ENCODE results near the gene SH3D19. TPM values are rescaled to one million over a fixed set of nuclear protein-coding genes. Genes with fewer than 3 reads are reported as not detected.

Gene SH3D19
- total RNA-seq, 4 donors from 2014 or later, result 35.6 to 73.1 (median 50.5) TPM

DNA sequence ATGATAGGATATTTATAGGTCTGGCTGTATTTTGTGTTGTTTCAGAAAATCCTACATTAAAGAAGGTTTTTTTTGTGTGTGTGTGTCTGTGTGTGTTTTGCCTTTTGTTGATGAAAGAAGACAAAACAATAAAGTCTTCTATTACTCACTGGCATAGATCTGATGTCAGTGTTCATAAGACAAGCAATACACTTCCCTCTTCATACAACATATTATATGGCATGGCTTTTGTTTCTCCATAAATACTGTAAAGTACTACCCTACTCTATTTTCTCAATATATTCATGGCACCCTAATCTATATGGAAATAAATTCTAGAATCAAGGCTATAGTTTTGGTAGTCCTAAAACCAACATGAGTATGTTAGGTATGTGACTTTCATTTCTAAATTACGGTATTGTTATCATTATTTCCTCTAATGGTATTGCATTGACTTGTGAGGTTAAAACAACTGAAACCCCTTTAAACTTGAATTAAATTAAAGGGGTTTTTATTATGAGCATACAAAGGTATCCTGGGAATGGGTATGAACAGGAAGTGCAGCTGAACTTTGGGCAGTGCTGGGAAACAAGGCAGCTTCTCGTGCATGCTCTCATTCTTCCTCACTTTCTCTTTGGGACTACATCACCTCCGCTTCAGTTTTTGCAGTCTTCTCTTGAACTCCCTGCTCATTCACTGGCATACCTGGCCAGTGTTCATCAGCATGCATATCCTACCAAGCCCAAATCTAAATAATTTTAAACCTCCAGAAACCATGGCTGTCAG lies 119.0 kb downstream of the SH3D19 start:
- H3K36me3 ChIP-seq, result no peaks in the 10 kb centered on the region
- H3K27ac ChIP-seq, result peak overlapping the region in 2 of 4 donors; percentile 12 to 16
- no peak overlapping the region for H3K4me3 ChIP-seq
- in situ Hi-C loops (cut with MboI; ENCODE audit: low sequenced_read_pairs in 4 of 4), result no loop called here
- intact Hi-C loops (cut with DNase I; ENCODE audit: low total_unique reads), result no loop called here
- no peak for ATAC-seq
- no peaks in the 10 kb centered on the region for H3K27me3 ChIP-seq
- peaks cover 9 to 27% of the 10 kb centered on the region in 2 donors for H3K4me1 ChIP-seq
- no peaks in the 10 kb centered on the region for H3K9me3 ChIP-seq
- DNase-seq, result no peak
- TF ChIP-seq POLR2A (IDR thresholded peaks at IDR 0.05), result no peak
- TF ChIP-seq, protein P1, sequence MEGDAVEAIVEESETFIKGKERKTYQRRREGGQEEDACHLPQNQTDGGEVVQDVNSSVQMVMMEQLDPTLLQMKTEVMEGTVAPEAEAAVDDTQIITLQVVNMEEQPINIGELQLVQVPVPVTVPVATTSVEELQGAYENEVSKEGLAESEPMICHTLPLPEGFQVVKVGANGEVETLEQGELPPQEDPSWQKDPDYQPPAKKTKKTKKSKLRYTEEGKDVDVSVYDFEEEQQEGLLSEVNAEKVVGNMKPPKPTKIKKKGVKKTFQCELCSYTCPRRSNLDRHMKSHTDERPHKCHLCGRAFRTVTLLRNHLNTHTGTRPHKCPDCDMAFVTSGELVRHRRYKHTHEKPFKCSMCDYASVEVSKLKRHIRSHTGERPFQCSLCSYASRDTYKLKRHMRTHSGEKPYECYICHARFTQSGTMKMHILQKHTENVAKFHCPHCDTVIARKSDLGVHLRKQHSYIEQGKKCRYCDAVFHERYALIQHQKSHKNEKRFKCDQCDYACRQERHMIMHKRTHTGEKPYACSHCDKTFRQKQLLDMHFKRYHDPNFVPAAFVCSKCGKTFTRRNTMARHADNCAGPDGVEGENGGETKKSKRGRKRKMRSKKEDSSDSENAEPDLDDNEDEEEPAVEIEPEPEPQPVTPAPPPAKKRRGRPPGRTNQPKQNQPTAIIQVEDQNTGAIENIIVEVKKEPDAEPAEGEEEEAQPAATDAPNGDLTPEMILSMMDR (IDR thresholded peaks at IDR 0.05 in 4 of 5, conservative IDR thresholded peaks at IDR 0.05 in 1 of 5), result no peak

DNA sequence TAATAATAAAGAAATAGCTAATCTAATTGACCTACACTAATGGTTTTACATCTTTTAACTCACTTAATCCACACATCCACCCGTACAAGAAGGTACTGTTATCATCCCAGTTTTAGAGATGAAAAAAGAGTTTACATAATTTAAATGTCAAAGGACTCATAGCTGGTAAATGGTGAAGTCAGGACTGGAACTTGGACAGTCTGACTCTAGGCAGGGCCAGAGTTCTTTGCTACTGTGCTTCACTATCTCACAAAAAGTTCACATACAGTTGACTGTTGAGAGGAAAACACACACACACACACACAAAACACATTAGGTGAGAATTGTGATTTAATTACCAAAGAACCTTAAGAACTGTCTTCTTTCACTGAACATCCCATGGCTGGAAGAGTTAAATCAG lies 119.7 kb downstream of the SH3D19 start:
- Histone ChIP-seq H3K9me3 (no peaks in the 10 kb centered on the region), H3K4me3 (no peak overlapping the region), H3K36me3 (no peaks in the 10 kb centered on the region), H3K27me3 (no peaks in the 10 kb centered on the region), H3K4me1 (peaks cover 9 to 27% of the 10 kb centered on the region in 2 donors), H3K27ac (peak overlapping the region in 2 of 4 donors; percentile 9 to 16)
- intact Hi-C loops (cut with DNase I; ENCODE audit: low total_unique reads) (no loop called here), in situ Hi-C loops (cut with MboI; ENCODE audit: low sequenced_read_pairs in 4 of 4) (no loop called here)
- ATAC-seq, result no peak
- DNase-seq, result no peak
- TF ChIP-seq, protein P1 (IDR thresholded peaks at IDR 0.05 in 4 of 5, conservative IDR thresholded peaks at IDR 0.05 in 1 of 5), result no peak
- no peak for TF ChIP-seq POLR2A (IDR thresholded peaks at IDR 0.05)

DNA sequence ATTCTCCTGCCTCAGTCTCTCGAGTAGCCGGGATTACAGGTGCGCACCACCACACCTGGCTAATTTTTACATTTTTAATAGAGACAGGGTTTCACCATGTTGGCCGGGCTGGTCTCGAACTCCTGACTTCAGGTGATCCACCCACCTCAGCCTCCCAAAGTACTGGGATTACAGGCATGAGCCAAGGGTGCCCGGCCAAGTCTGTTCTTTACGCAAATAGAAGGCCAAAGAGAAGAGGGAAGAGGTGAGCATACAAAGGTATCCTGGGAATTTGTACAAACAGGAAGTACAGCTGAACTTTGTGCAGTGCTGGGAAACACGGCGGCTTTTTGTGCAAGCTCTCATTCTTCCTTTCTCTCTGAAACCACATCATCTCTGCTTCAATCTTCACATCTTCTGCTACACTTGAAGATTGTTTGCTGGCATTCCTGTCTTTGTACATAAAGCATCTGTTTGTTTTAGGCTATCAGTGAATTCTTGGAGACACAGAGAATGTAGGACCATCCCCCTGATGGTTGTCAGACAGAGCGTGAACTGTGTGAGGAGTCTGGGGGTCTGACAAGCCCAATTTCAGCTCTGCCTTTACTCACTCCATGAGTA lies 120.4 kb downstream of the SH3D19 start:
- in situ Hi-C loops (cut with MboI; ENCODE audit: low sequenced_read_pairs in 4 of 4) (no loop called here), intact Hi-C loops (cut with DNase I; ENCODE audit: low total_unique reads) (no loop called here)
- DNase-seq, result no peak
- no peak overlapping the region for H3K4me3 ChIP-seq
- no peaks in the 10 kb centered on the region for H3K36me3 ChIP-seq
- TF ChIP-seq POLR2A (IDR thresholded peaks at IDR 0.05), result no peak
- TF ChIP-seq, protein P1 (IDR thresholded peaks at IDR 0.05 in 4 of 5, conservative IDR thresholded peaks at IDR 0.05 in 1 of 5), result no peak
- H3K27me3 ChIP-seq, result no peaks in the 10 kb centered on the region
- H3K9me3 ChIP-seq, result no peaks in the 10 kb centered on the region
- peak overlapping the region in 3 of 4 donors; percentile 9 to 19 (median 15) for H3K27ac ChIP-seq
- H3K4me1 ChIP-seq, result peaks cover 9 to 27% of the 10 kb centered on the region in 2 donors
- no peak for ATAC-seq

DNA sequence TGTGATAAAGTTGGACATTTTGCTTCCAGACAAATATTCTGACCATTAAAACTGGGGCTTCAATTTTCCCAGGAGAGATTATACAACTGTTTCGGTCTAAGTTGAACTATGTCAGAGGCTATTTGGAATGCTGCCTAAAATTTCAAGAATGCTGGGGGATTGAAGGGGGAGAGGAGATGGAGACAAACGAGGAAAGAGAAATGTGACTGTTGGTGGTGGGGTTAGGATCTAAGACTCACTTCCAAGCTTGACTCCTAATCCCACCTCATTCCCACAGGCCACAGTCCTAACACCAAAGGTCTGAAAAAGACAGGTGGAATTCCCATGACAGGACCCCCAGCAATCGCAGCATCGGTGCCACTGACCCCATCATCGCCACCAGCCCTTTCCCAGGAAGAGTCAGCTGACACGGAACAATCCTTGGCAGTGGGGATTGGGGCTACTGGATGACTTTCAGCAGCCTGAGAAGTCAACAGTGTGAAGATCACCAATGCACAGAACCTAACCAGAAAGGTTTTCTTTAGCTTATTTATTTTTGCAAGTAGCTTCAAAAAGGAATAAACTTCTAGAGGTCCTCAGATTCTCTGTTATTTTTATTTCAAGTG lies 122.5 kb downstream of the SH3D19 start:
- peaks cover 17 to 33% of the 10 kb centered on the region in 2 donors for H3K4me1 ChIP-seq
- intact Hi-C loops (cut with DNase I; ENCODE audit: low total_unique reads), result no loop called here
- H3K27ac ChIP-seq, result peak overlapping the region; percentile 3 to 51 (median 29)
- H3K9me3 ChIP-seq, result no peaks in the 10 kb centered on the region
- DNase-seq (no peak), ATAC-seq (peak; percentile 18 to 42)
- in situ Hi-C loops (cut with MboI; ENCODE audit: low sequenced_read_pairs in 4 of 4), result no loop called here
- H3K27me3 ChIP-seq, result no peaks in the 10 kb centered on the region
- no peak for TF ChIP-seq POLR2A (IDR thresholded peaks at IDR 0.05)
- TF ChIP-seq, protein P1 (IDR thresholded peaks at IDR 0.05 in 4 of 5, conservative IDR thresholded peaks at IDR 0.05 in 1 of 5), result no peak
- H3K36me3 ChIP-seq, result no peaks in the 10 kb centered on the region
- H3K4me3 ChIP-seq, result no peak overlapping the region
